HG03432 (cell line): ENCODE results near the gene PSMD1.

ENCODE experiments used
- ATAC-seq: cut with Tn5 transposase; IDR thresholded peaks from one replicate; pipeline ENCODE4 v1.9.1; 2021; ENCODE audit warnings: mild to moderate bottlenecking, moderate library complexity; ENCODE audit not compliant: unreplicated experiment

PSMD1 gene

DNA sequence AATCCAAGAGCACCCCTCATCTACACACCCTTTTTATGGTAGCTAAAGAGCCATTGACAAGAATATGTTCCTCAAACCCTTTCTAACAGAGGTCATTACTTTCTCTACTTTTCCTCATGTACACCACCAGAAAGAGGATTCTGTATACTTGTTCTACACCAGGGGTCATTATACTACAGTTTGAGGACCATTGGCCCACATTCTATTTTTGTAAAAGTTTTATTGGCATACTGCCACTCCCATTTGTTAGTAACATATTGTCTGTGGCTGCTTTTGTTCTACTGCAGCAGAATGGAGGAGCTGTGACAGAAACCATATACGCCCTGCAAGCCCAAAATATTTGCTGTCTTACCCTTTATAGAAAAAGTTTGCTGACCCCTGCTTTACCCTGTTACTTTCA lies 53.9 kb downstream of the PSMD1 start:
- no peak for ATAC-seq

- ATAC-seq: no peak
Observed at GRCh38 chr2:231111987-231112386, 55.3 kb downstream of the PSMD1 start.

DNA sequence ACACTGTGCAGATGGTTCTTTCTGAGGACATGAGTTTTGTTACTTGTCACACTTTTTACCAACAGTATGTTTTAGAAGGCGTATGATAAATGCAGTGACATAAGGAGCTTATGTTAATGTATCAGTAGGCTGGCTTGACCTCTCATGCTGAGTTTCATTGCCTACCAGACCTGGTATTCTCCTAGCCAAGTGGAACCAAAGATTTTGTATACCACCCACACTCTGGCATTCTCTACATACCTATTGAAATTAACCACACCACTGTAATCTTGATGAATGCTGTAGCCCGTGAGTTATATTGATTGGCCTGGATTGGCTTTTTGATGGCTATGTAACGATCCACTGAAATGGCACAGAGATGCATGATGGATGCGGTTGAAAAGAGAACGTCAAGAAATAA lies 56.8 kb downstream of the PSMD1 start:
- no peak for ATAC-seq

GRCh38 chr2:231115651-231116050 lies 59.0 kb downstream of the PSMD1 start:
- no peak for ATAC-seq

DNA sequence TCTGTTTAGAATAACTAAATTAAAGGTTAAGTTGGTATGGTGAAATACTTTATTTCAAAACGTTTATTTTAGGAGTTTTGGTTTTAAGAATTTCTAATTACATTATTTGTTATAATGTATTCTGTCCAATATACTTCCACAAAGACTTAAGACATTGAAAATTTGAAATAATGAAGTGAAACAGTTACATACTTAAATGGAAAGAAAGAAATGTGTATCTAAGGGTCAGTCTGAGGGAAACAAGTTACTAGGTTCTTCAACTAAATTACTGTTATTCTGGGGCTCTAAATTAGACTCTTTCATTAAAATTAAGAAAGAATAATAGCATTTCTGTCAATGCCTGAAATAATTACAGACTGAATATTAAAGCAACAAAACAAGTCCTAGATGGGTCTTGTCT lies 60.5 kb downstream of the PSMD1 start:
- ATAC-seq: no peak

DNA sequence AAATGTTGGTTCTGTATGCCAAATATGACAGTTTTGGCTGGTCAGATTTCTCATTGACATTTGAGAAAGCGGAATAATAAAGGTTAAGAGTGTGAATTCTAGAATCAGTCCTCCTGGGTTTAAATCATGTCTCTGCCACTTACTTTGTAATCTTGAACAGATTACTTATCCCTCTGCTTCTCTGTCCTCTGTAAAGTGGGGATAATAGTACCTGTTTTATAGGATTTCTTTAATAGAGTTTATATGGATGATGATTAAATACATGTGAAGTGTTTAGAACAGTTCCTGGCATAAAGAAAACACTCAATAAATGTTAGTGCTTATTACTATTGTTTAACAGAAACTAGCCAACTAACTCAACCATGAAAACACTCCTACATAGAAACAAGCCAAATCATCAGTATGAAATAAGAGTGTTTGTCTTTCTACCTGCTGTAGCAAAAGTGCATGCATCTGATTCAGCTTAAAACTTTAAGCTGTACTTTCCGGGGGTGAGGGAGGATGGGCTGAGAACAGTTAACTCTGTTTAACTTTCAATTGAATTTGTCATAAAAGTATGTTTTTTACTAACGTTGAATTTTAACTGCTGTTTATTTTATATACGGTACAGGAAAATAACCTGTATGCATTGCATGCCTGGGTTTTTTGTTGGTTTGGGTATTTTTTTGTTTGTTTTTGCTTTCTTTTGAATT lies 61.4 kb downstream of the PSMD1 start:
- ATAC-seq: no peak

DNA sequence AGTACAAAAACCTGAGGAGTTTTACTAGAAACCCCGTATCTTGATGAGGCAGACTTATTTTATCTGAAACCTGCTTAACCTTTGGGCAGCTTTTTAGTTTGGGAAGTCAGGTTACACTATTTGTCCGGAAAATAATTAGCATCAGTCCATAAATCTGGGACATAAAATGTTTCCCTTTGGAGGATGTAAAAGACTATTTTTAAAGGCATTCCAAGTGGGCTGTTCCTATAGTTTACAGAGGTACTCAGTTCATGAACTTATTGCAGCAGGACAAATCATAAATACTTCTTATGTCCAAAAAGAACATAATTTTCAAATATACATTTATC lies 61.9 kb downstream of the PSMD1 start:
- ATAC-seq: no peak

GRCh38 chr2:231123362-231123898 lies 66.8 kb downstream of the PSMD1 start:
- ATAC-seq: no peak

GRCh38 chr2:231124838-231125568 lies 68.3 kb downstream of the PSMD1 start, which contains the start of gene HTR2B:
HTR2B (minus strand) TSS chr2:231125042; CDS start chr2:231123764, 1,278 bp downstream.
- ATAC-seq: no peak

DNA sequence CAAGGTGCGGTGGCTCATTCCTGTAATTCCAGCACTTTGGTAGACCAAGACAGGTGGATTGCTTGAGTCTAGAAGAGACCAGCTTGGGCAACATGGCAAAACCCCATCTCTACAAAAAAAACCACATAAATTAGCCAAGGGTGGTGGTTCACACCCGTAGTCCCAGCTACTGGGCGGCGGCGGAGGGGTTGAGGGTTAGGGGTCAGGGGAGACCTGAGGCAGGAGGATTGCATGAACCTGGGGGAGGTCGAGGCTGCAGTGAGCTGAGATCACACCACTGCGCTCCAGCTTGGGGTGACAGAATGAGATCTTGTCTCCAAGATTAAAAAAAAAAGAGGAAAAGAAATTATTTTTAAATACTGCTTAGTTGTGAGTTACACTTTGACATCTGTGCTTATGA lies 69.5 kb downstream of the PSMD1 start:
- ATAC-seq: no peak

DNA sequence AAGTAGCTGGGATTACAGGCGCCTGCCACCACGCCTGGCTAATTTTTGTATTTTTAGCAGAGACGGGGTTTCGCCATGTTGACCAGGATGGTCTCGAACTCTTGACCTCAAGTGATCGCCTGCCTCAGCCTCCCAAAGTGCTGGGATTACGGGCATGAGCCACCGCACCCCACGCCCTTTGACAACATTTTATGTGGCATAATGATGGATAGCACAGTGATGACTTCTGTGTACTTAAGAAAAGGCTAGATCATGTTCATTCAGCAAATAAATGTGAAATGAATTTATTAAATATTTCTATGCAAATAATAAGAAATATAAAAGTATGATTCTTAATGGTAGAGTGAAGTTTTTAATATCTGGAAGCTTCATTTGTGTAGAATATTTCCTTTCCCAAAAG lies 70.8 kb downstream of the PSMD1 start:
- no peak for ATAC-seq

GRCh38 chr2:231127936-231128335 lies 71.3 kb downstream of the PSMD1 start:
- no peak for ATAC-seq

DNA sequence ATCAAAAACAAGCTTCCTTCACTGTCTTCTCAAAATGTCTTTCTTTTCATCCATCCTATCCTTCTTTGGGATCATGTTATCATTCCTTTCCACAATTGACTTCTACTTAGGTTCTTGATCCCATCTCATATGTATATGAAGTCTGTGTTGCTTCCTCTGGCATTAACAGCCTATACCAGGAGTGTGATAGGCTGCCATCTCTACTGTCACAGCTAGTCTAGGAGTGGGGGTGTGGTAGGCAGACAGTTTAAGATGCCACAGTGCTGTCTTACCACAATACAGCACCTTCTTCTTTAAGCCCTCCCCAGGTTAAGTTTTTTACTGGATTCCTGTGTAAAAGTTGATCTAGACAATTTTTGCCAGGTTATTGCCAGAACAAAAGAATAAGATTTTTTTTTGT lies 71.9 kb downstream of the PSMD1 start:
- ATAC-seq: no peak

DNA sequence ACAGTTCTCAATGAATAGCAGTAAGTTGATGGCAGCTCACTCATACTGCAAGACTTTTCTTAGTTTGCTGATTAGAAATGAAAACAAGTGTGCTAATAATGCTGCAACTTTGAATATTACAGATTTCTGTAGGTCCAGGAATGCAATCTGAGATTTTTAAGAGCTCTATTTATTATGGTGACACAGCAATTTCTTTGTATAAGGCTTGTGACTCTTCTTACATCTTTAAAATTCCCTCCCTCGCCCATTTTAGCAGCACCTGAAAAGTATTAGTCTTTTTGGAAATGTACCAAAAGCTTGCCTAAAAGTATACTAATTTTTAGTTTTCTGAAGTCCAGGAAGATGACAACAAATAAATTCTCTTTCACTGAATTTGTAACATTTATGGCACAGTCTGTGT lies 72.5 kb downstream of the PSMD1 start:
- no peak for ATAC-seq

DNA sequence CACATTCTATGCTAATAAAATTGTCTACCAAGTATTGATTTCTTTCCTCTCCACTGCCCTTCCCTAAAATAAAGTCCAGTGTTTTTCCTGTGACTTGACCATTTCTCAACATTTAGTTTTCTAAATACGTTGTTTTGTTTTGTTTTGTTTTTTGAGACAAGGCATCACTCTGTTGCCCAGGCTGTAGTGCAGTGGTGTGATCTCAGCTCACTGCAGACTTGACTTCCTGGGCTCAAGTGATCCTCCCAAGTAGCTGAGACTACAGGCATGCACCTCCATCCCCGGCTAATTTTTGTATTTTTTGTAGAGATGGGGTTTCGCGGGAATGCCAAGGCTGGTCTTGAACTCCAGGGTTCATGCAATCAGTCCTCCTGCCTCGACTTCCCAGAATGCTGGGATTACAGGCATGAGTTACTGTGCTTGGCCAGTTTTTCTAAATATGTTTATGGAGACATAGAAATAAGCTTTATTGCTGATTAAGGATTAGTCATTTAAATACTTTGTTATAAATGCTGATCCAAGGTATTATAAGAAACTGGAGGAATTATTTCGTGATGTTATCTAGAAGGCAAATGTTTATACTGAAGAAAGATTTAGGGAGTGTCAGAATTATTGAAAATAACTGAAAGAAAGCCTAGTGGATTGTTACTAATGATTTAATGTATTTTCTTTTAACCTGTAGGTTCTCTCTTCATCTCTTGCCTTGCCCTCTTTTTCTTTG lies 73.8 kb downstream of the PSMD1 start:
- ATAC-seq: no peak

- ATAC-seq: no peak
Observed at GRCh38 chr2:231132129-231132528, 75.5 kb downstream of the PSMD1 start.

DNA sequence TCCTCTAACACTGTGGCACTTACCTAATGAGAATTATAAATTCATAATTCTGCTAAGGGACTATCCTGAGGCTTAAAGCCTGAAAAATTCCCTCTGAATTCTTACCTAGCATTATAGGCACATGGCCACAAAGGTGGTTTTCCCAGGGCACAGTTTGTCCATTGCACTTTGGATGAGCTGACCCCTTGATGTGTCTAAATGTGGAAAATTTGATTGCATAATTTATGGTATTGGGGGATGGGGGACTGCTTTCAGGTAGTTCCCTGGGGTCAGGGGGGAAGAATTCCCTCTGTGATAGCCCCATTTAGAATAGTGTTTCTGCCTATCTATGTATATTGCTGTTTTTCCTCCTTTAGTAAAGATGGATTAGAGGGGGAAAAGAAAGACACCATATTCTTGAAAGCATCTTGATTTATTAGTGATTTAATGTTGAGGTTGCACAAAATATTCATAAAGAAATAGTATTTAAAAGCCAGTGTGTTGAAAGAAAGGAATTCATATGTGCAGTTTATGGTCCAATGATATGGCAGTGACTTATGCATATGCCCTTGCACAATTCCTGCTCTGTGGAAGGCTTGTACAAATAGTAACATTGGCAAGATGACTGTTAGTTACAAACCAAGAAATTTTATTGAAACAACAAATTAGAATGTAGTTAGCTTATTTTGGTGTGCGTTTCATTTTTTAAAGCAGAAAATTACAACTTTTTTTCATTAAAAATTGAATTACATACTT lies 76.9 kb downstream of the PSMD1 start:
- ATAC-seq: no peak

- ATAC-seq: no peak
Observed at GRCh38 chr2:231134910-231135655, 78.4 kb downstream of the PSMD1 start.

DNA sequence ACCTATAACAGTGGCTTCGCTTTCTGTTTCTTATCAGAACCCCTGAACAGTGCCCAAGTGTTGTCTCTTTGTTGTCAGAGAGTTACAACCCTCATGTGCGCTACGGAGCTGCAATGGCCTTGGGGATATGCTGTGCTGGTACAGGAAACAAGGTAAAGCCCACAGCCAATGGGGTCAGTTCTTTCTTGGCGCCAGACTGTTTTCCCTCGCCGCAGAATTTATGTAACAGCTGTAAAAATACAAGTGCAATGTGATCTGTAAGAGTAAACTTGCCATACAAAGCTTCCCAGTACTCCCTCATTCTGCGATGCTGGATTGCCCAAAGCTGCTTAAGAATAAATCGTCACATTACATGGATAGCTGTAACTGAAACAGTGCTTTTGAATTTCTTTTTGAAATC lies 82.0 kb downstream of the PSMD1 start:
- ATAC-seq: no peak

DNA sequence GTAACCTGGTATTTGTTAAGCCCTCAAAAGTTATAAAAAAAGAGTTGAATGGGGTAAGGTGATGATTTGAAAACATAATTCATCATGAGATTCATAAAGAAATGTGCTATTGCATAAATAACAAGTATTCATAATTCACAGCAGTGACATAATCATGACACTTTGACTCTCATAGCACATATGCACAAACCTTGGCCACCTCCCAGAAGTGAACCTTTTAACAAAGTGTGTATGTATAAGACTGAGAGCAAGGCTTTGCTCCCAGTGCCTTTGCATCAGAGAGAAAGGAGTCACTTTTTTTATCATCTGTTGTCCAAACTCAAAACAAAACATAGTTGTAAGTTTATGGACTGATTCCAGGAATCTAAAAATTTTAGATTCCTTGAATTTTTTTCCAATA lies 83.1 kb downstream of the PSMD1 start:
- ATAC-seq: no peak
